ENCODE data around the gene TACC2.
A peak's percentile ranks its signal among the peaks of the same experiment; 100 is the strongest.

TACC2 gene

DNA sequence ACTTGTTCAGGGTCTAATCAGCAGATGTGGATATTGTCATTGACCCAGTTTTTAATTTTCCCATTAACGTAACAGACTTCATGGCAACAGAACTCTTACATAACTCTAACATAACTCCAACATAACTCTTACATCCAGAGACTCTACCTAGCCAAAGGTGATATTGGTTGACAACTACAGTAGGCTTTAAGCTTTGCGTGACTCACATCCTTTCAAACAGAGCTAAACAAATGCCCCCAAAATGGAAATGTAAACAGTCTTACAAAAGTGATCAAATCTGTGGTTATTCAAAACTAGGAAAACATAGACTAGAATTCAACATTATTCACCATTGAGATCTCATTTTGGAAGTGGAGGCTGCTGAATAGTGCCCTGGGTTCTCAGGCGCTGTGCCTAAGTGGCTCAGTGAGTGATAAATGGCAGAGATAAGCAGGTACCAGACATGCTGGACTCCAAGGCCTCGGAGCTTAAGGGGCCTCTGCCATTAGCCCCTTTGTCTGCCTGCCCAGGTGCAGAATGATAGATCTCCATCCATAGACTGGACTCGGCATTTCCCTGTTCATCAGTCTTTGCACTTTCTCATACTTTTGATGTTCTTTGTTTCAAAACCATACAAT lies 247.8 kb downstream of the TACC2 start:
- TF ChIP-seq, protein P1, sequence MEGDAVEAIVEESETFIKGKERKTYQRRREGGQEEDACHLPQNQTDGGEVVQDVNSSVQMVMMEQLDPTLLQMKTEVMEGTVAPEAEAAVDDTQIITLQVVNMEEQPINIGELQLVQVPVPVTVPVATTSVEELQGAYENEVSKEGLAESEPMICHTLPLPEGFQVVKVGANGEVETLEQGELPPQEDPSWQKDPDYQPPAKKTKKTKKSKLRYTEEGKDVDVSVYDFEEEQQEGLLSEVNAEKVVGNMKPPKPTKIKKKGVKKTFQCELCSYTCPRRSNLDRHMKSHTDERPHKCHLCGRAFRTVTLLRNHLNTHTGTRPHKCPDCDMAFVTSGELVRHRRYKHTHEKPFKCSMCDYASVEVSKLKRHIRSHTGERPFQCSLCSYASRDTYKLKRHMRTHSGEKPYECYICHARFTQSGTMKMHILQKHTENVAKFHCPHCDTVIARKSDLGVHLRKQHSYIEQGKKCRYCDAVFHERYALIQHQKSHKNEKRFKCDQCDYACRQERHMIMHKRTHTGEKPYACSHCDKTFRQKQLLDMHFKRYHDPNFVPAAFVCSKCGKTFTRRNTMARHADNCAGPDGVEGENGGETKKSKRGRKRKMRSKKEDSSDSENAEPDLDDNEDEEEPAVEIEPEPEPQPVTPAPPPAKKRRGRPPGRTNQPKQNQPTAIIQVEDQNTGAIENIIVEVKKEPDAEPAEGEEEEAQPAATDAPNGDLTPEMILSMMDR (IDR thresholded peaks at IDR 0.05; ENCODE audit: low read depth, low read length), result no peak
- DNase-seq, result peak; percentile 78
- H3K27me3 ChIP-seq, result no peaks in the 10 kb centered on the region
- peaks cover 36% of the 10 kb centered on the region for H3K4me1 ChIP-seq
- peaks cover 14% of the 10 kb centered on the region for H3K36me3 ChIP-seq
- peak overlapping the region; percentile 14 for H3K4me3 ChIP-seq (ENCODE audit: low read depth, low read length)
- no peaks in the 10 kb centered on the region for H3K9me3 ChIP-seq

DNA sequence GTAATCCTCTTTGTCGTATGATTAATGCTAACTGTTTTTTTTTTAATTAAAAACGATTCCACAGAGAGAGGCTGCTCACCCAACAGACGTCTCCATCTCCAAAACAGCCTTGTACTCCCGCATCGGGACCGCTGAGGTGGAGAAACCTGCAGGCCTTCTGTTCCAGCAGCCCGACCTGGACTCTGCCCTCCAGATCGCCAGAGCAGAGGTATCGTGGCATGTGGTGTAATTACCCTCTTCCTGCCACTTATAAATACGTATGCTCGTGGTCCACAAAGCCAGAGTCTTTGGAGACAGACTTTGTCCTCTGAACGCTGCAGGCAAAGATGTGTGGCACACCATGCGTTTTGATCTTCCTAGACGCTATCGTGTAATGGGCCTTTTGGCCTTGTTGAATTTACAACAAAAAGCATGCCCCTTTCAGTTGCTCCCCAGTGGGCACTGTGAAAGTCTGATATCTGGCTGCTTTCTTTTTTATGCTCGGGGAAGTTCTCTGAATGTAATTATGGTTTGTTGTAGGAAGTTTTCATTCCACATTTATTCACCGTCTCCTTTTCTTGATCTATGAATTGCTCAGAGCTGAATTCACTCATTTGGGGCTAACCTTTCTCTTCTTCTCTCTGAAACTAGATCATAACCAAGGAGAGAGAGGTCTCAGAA lies 248.5 kb downstream of the TACC2 start:
- Histone ChIP-seq H3K9me3 (no peaks in the 10 kb centered on the region), H3K36me3 (peaks cover 14% of the 10 kb centered on the region), H3K27me3 (no peaks in the 10 kb centered on the region), H3K4me1 (peaks cover 36% of the 10 kb centered on the region), H3K4me3 (ENCODE audit: low read depth, low read length) (peak overlapping the region; percentile 14)
- DNase-seq, result peak; percentile 57
- TF ChIP-seq, protein P1 (IDR thresholded peaks at IDR 0.05; ENCODE audit: low read depth, low read length), result no peak

DNA sequence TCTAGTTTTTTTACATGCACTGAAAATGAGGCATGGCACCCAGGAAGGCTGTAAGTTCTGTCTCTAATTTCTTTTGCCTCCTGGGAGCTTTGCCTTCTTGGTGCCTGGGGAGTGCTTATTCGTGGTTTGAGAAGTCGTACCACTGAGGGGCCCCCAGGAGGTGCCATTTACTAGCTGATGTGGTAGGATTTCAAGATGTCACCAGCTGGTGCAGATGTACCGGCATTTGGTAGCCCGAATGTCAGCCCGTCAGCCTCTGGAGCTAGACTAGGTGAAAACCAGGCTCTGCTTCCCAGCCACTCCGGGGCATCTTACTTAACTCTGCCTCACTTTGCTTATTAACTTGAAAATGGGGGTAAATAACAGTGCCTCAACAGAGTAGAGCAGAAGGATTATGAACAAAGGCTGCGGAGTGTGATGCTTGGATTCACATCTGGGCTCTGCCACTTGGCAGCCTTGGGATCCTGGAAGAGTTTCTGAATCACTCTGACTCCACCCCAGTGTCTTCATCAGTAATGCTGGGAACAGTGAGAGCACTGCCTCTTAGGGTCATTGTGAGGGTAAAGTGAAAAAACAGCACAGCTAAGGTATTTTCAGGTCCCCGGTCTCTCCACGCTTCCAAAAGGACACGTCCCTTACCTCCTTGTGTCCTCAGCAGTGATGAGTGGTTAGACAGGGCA lies 250.8 kb downstream of the TACC2 start:
- DNase-seq, result no peak
- TF ChIP-seq, protein P1 (IDR thresholded peaks at IDR 0.05; ENCODE audit: low read depth, low read length), result no peak

DNA sequence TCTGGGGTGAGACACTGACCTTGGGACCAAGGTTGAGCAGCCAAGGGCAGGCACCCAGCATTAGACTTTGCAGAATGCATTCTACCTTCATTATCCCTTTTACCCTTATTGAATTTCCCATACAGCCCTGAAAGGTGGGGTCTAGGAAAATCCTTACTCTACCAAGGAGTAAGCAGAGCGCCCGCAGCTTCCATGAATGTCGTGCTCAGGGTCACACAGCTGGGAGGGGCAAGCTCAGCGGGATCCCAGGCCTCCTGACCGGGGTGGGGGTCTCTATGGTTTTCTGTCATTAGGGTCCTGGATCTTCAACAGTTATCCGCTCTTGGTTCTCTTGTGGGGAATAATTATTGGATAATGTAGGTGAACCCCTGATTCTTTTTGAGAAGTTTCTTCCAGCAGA lies 251.4 kb downstream of the TACC2 start:
- H3K36me3 ChIP-seq, result peaks cover 14% of the 10 kb centered on the region
- H3K9me3 ChIP-seq, result no peaks in the 10 kb centered on the region
- TF ChIP-seq, protein P1 (IDR thresholded peaks at IDR 0.05; ENCODE audit: low read depth, low read length), result no peak
- no peak overlapping the region for H3K4me3 ChIP-seq (ENCODE audit: low read depth, low read length)
- peaks cover 15% of the 10 kb centered on the region for H3K4me1 ChIP-seq
- no peaks in the 10 kb centered on the region for H3K27me3 ChIP-seq
- no peak for DNase-seq

More for the DNA sequence above, 250.8 kb downstream of the TACC2 start:
- peaks cover 14% of the 10 kb centered on the region for H3K36me3 ChIP-seq
- H3K27me3 ChIP-seq, result no peaks in the 10 kb centered on the region
- H3K4me3 ChIP-seq (ENCODE audit: low read depth, low read length), result no peak overlapping the region
- no peaks in the 10 kb centered on the region for H3K9me3 ChIP-seq
- peaks cover 19% of the 10 kb centered on the region for H3K4me1 ChIP-seq

DNA sequence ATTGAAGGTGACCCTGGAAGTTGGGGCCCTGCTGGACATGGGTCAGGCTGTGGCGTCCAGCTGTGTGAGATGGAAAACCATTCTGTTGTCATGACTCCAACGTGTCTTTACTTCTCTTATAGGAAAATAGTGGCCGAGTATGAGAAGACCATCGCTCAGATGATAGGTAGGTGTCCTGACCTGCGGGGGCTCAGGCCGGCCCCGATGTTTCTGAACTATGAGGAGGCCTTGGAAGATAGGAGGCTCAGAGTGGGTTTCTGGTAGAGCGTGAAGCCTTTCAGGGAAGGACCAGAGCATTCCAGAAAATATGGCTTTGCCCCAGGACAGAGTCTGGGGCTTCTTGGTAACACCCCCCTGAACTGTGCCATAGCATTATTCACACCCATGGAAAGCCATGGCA lies 252.9 kb downstream of the TACC2 start:
- H3K27me3 ChIP-seq, result no peaks in the 10 kb centered on the region
- H3K36me3 ChIP-seq, result peaks cover 14% of the 10 kb centered on the region
- H3K4me1 ChIP-seq, result peaks cover 7% of the 10 kb centered on the region
- no peaks in the 10 kb centered on the region for H3K9me3 ChIP-seq
- TF ChIP-seq, protein P1 (IDR thresholded peaks at IDR 0.05; ENCODE audit: low read depth, low read length), result no peak
- no peak overlapping the region for H3K4me3 ChIP-seq (ENCODE audit: low read depth, low read length)
- DNase-seq, result no peak

DNA sequence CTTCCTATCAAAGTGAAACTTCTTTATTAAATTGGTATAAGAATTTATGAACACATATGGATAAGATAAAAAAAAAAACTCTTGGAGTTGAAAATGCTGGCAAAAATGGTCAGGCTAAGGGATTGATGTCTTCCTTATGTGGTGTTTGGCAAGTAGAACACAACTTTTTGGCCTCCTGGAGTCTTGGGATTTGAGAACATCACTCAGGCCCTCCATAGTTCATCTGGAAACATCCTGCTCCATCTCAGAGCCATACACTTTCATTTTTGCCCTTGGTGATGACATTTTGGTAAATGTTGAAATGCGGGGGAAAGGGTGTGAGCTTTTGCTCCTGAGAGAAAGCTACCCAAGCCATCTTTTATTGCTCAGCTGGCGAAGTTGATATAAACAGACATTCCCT lies 254.6 kb downstream of the TACC2 start:
- H3K27me3 ChIP-seq, result no peaks in the 10 kb centered on the region
- no peaks in the 10 kb centered on the region for H3K4me1 ChIP-seq
- H3K9me3 ChIP-seq, result no peaks in the 10 kb centered on the region
- peaks cover 14% of the 10 kb centered on the region for H3K36me3 ChIP-seq
- no peak for DNase-seq
- H3K4me3 ChIP-seq (ENCODE audit: low read depth, low read length), result no peak overlapping the region
- TF ChIP-seq, protein P1 (IDR thresholded peaks at IDR 0.05; ENCODE audit: low read depth, low read length), result no peak

Measured in BE2C (cell line).